Astrocyte of the cerebellum (primary cell): ENCODE measurements around the gene KLHDC4.
"Not testable (repeated sequence)": the region's sequence is repeated elsewhere in the genome, so short reads cannot be mapped to it uniquely, and the experiment has no call there.

ENCODE experiments used
- DNase-seq: peaks from one replicate; pipeline ENCODE4 v3.0.0-alpha.2; 2011; ENCODE audit warnings: low read depth
- H3K4me3 ChIP-seq: 2 replicates; pipeline ENCODE4 v1.5.1; 2011; ENCODE audit warnings: mild to moderate bottlenecking, low read depth, low read length, moderate library complexity
- in situ Hi-C: cut with HindIII; loops from 2 replicates; pipeline ENCODE4 v1.10.0; 2017; ENCODE audit warnings: low sequenced_read_pairs
- TF ChIP-seq, protein P1 (sequence below): IDR thresholded peaks from 2 replicates; pipeline ENCODE4 v1.5.1; 2012; ENCODE audit warnings: low read length, low read depth, moderate library complexity, mild to moderate bottlenecking; ENCODE audit errors: missing control alignments

KLHDC4 gene

DNA sequence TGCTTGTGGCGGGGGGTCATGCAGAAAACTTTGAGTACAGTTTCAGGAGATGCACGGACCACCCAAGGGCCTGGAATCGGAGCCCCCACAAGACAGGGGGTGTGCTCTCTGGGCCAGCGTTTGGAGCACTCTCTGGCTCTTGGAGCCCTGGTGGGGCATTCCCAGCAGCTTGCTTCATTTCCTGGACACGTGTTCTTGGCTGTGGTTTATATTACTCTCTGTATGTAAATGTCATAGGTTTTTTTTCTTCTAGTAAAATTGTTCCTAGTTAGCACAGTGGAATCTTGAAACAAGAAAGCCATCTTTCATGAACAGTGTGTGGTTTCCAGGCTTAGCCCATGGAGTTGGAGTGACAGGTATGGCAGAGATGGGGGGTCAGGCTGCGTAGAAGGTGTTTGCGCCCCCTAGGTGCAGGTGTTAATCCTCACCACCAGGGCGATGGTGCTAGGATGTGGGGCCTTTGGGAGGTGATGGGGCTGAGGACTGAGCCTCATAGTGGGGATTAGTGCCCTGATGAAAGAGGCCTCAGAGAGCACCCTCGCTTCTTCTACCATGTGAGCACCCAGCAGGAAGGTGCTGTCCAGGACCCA lies 83.7 kb downstream of the KLHDC4 start:
- DNase-seq = peak; percentile 27
- TF ChIP-seq, protein P1, sequence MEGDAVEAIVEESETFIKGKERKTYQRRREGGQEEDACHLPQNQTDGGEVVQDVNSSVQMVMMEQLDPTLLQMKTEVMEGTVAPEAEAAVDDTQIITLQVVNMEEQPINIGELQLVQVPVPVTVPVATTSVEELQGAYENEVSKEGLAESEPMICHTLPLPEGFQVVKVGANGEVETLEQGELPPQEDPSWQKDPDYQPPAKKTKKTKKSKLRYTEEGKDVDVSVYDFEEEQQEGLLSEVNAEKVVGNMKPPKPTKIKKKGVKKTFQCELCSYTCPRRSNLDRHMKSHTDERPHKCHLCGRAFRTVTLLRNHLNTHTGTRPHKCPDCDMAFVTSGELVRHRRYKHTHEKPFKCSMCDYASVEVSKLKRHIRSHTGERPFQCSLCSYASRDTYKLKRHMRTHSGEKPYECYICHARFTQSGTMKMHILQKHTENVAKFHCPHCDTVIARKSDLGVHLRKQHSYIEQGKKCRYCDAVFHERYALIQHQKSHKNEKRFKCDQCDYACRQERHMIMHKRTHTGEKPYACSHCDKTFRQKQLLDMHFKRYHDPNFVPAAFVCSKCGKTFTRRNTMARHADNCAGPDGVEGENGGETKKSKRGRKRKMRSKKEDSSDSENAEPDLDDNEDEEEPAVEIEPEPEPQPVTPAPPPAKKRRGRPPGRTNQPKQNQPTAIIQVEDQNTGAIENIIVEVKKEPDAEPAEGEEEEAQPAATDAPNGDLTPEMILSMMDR = peak; percentile 45
- H3K4me3 ChIP-seq = no peak overlapping the region
- in situ Hi-C loops = no loop called here

DNA sequence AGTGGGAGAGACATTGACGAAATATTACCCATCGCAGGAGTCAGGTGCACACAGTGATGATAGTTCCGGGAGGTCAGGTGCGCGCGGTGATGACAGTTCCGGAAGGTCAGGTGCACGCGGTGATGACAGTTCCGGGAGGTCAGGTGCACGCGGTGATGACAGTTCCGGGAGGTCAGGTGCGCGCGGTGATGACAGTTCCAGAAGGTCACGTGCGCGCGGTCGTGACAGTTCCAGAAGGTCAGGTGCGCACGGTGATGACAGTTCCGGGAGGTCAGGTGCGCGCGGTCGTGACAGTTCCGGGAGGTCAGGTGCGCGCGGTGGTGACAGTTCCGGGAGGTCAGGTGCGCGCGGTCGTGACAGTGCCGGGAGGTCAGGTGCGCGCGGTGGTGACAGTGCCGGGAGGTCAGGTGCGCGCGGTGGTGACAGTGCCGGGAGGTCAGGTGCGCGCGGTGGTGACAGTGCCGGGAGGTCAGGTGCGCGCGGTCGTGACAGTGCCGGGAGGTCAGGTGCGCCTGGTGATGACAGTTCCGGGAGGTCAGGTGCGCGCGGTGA lies 84.7 kb downstream of the KLHDC4 start:
- in situ Hi-C loops, DNase-seq, H3K4me3 ChIP-seq: not testable (repeated sequence)

DNA sequence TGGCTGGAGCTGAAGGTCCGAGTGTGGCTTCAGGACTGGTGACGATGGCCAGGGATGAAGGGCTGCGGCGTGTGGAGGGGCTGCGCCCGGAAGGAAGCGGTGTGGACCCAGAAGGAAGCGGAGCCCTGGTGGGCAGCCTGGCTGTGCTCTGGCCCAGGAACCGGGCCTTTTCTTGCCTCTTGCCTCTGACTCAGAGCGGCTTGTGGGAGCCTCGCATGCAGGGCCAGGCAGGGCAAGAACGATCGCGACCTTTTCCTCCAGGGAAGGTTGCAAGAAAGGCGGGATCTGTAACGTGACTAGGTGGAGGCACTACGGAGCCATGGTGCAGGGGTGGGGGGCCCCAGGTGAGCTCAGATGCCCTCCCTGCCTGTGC lies 85.5 kb downstream of the KLHDC4 start:
- no peak for DNase-seq
- in situ Hi-C loops = no loop called here
- TF ChIP-seq, protein P1 = no peak

DNA sequence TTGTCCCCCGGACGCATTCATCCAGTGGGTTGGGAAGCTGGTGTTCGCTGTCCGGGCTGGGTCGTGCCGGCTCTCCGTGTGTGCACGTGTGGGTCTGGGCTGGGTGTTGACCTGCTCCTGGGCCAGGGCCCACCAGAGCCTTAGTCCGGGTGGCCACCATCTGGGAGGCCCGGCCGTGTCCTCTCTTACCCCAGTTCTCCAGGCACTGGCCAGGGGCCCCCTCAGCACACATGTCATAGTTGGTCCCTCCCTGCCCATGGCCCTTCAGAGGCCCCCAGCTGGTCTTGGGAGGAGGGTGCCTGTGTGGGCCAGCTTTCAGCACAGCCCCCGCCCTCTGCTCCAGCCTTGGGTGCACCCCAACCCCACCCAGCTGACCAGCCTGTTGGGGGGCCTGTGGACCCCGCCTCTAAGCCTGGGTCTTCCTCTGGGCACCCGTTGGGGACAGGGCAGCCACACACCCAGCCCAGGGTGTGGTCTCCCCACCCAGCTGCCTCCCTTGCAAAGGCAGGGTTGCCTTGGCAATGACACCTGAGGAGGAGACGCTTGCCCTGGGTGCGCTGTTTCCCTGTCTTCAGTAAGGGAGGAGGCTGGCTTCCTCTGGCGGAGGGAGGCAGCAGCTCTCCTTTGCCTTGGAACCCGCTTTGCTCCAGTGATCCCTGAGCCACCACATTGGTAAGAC lies 86.1 kb downstream of the KLHDC4 start:
- TF ChIP-seq, protein P1 = no peak
- in situ Hi-C loops = loop anchor here (5.0 kb wide), 1 partner anchor 67 kb away; no protein-coding TSS in a partner anchor

More for the DNA sequence above, 85.5 kb downstream of the KLHDC4 start:
- no peak overlapping the region for H3K4me3 ChIP-seq

DNA sequence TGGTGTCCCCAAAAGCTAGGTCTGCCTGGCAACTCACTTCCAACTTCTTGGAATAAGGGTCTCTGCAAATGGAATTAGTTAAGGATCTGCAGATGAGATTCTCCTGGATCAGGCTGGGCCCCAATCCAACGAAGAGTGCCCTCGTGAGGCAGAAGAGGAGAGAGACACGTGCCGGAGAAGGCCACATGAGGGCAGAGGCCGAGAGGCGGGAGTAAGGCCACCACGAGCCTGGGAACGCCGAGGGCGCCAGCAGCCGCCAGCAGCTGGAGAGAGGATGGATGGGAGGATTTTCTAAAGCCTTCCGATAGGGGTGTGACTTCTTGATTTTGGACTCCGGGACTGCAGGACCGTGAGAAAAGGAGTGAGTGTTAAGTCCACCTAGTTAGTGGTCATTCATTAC lies 87.2 kb downstream of the KLHDC4 start:
- TF ChIP-seq, protein P1 = peak; percentile 13
- DNase-seq = no peak
- no peak overlapping the region for H3K4me3 ChIP-seq
- in situ Hi-C loops = loop anchor here (5.0 kb wide), 1 partner anchor 66 kb away; no protein-coding TSS in a partner anchor

More for the DNA sequence above, 86.1 kb downstream of the KLHDC4 start:
- H3K4me3 ChIP-seq = no peak overlapping the region
- DNase-seq = no peak

DNA sequence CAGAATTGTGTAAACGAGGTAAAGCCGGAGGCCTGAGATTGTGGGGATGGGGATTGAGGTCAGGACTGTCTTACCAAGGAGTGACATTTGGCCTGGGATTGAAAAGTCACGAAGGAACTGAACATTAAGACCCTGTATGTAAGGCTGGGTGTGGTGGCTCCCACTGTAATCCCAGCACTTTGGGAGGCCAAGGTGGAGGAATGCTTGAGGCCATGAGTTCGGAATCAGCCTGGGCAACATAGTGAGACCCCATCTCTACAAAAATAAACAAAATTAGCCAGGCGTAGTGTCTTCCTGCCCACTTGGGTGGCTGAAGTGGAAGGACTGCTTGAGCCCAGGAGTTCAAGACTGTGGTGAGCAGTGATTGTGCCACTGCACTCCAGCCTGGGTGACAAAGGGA lies 88.0 kb downstream of the KLHDC4 start:
- DNase-seq = no peak
- TF ChIP-seq, protein P1 = no peak
- in situ Hi-C loops = loop anchor here (5.0 kb wide), 1 partner anchor 66 kb away; no protein-coding TSS in a partner anchor
- H3K4me3 ChIP-seq = no peak overlapping the region

DNA sequence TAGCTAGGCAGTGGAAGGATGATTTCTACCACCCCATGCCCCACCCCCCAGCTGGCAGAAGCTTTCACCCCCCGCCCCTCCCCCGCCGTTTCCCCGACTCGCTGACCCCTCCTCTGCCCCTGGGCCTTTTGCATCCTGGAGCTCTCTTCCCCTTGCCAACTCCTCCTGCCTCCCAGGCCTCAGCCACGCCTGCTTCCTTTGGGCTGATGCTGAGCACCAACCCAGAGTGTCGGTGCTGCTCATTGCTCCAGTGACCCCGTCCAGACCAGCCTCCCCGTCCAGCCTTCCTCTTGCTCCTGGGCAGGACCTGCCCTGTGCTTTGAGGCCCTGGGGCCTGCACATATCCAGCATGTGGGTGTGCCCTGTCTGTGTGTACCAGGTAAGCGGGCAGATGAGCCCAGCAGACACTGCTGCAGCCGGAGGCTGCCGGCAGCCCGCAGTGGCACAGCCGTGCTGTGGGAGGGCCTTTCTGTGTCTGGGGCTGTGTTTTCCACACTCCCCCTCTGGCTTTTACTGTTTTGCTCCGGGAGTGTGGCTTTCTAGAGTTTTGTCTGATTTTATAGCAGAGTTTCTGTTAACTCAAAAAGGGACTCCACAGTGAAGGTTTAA lies 90.6 kb downstream of the KLHDC4 start:
- no peak for DNase-seq
- in situ Hi-C loops = loop anchor here (5.0 kb wide), 1 partner anchor 63 kb away; no protein-coding TSS in a partner anchor
- H3K4me3 ChIP-seq = no peak overlapping the region
- TF ChIP-seq, protein P1 = no peak
